SU-DHL-6 (cell line): ENCODE measurements around the gene ENO3.

Experiments used
- H2AFZ ChIP-seq: fragments of 200-600 bp; sonication (generic); 2 replicates; pipeline ENCODE4 v1.6.1; 2014; ENCODE audit warnings: low read depth, mild to moderate bottlenecking, moderate library complexity, mixed read lengths, antibody characterized with exemption, low read length; ENCODE audit not compliant: severe bottlenecking
- H3F3A ChIP-seq: fragments of 200-600 bp; shearing (Covaris generic); 2 replicates; pipeline ENCODE4 v1.6.0; 2016; ENCODE audit warnings: antibody characterized with exemption, mild to moderate bottlenecking; ENCODE audit not compliant: insufficient read depth
- H3K27ac ChIP-seq: fragments of 200-600 bp; sonication (generic); 2 replicates; pipeline ENCODE4 v1.5.1; 2016; ENCODE audit warnings: low read depth, mild to moderate bottlenecking, low read length, moderate library complexity, mixed read lengths
- H3K27me3 ChIP-seq: fragments of 200-600 bp; sonication (generic), shearing (Covaris generic); 2 replicates; pipeline ENCODE4 v1.6.0; 2014; ENCODE audit warnings: mild to moderate bottlenecking, low read length
- H3K36me3 ChIP-seq: fragments of 200-600 bp; sonication (generic); 2 replicates; pipeline ENCODE4 v1.6.1; 2014; ENCODE audit warnings: mild to moderate bottlenecking, low read length, mixed read lengths
- H3K4me2 ChIP-seq: fragments of 300-600, 200-600 bp; shearing (Covaris generic), sonication (generic); 2 replicates; pipeline ENCODE4 v1.6.0; 2014; ENCODE audit warnings: low read length, low read depth, mild to moderate bottlenecking; ENCODE audit not compliant: poor library complexity, severe bottlenecking
- H3K4me3 ChIP-seq: fragments of 200-600 bp; sonication (generic); 2 replicates; pipeline ENCODE4 v1.5.1; 2014; ENCODE audit warnings: antibody characterized with exemption, low read length, mild to moderate bottlenecking, mixed read lengths; ENCODE audit not compliant: insufficient read depth, poor library complexity, severe bottlenecking
- H3K79me2 ChIP-seq: fragments of 200-600 bp; sonication (generic); 2 replicates; pipeline ENCODE4 v1.6.1; 2014; ENCODE audit warnings: mild to moderate bottlenecking, low read length, moderate library complexity; ENCODE audit not compliant: insufficient read depth
- H3K9ac ChIP-seq: fragments of 200-600 bp; sonication (generic); 2 replicates; pipeline ENCODE4 v1.7.0; 2014; ENCODE audit warnings: mild to moderate bottlenecking, low read length
- H3K9me2 ChIP-seq: fragments of 200-600 bp; sonication (generic); replicated peaks from 2 replicates; pipeline ENCODE4 v1.6.1; 2014; ENCODE audit warnings: low read length; ENCODE audit not compliant: insufficient read depth
- H3K9me3 ChIP-seq: fragments of 200-600 bp; sonication (generic); 2 replicates; pipeline ENCODE4 v1.6.1; 2014; ENCODE audit warnings: low read length, mixed read lengths; ENCODE audit not compliant: insufficient read depth
- H4K20me1 ChIP-seq: fragments of 200-600 bp; sonication (generic); 2 replicates; pipeline ENCODE4 v1.6.1; 2014; ENCODE audit warnings: low read depth, mild to moderate bottlenecking, antibody characterized with exemption, low read length, moderate library complexity, mixed read lengths
- CTCF ChIP-seq: fragments of 200-600 bp; sonication (generic); IDR thresholded peaks from one replicate; pipeline ENCODE4 v1.5.1; 2017; ENCODE audit warnings: antibody characterized with exemption, mild to moderate bottlenecking, low read length, moderate library complexity; ENCODE audit not compliant: insufficient read depth, poor library complexity, severe bottlenecking
- EZH2phosphoT487 ChIP-seq: fragments of 200-600 bp; sonication (generic), shearing (Covaris generic); conservative IDR thresholded peaks from 2 replicates; pipeline ENCODE4 v1.6.1; 2018; ENCODE audit warnings: mild to moderate bottlenecking, antibody characterized with exemption, low read length, moderate library complexity, mixed read lengths

ENO3 gene

GRCh38 chr17:4986403-4986802, 35.5 kb downstream of the ENO3 start:
- Histone ChIP-seq H3K9me2 (no peaks in the 10 kb centered on the region), H3F3A (peaks cover 5% of the 10 kb centered on the region; the same call in 1 of the 2 replicates), H3K27me3 (no peaks in the 10 kb centered on the region), H3K36me3 (no peaks in the 10 kb centered on the region), H4K20me1 (no peaks in the 10 kb centered on the region), H2AFZ (peak overlapping the region; percentile 81), H3K4me2 (peak overlapping the region; percentile 97), H3K9ac (peak overlapping the region; percentile 93), H3K27ac (peak overlapping the region; percentile 59), H3K4me3 (peak overlapping the region; percentile 82), H3K9me3 (no peaks in the 10 kb centered on the region), H3K79me2 (peaks cover 10% of the 10 kb centered on the region; the same call in 1 of the 2 replicates)
- TF ChIP-seq CTCF, result no peak
- TF ChIP-seq EZH2phosphoT487, result no peak

GRCh38 chr17:4986951-4987766, 36.2 kb downstream of the ENO3 start, which contains the start of gene CAMTA2:
Gene CAMTA2, minus strand, starts transcription at chr17:4987675. Its CDS starts 1,453 bp downstream, at chr17:4986222.
- Histone ChIP-seq H2AFZ (peak within 1 kb of the TSS; percentile 81), H3K9ac (peak within 1 kb of the TSS; percentile 93), H3K36me3 (no peaks in the 10 kb centered on the region), H3K27me3 (no peaks in the 10 kb centered on the region), H3K9me3 (no peaks in the 10 kb centered on the region), H3K79me2 (peaks cover 10% of the 10 kb centered on the region; the same call in 1 of the 2 replicates), H3K27ac (peak within 1 kb of the TSS; percentile 59), H3F3A (peaks cover 11% of the 10 kb centered on the region; the same call in 1 of the 2 replicates), H3K9me2 (no peaks in the 10 kb centered on the region), H4K20me1 (no peaks in the 10 kb centered on the region), H3K4me2 (peak within 1 kb of the TSS; percentile 97), H3K4me3 (peak within 1 kb of the TSS; percentile 82)
- TF ChIP-seq EZH2phosphoT487 (no peak), CTCF (peak; percentile 68)

GRCh38 chr17:4987767-4988567, 37.0 kb downstream of the ENO3 start:
- Histone ChIP-seq H2AFZ (peak overlapping the region; percentile 81), H3K4me3 (peak overlapping the region; percentile 82), H3K27ac (peak overlapping the region; percentile 59), H3K27me3 (no peaks in the 10 kb centered on the region), H3F3A (peaks cover 8% of the 10 kb centered on the region; the same call in 1 of the 2 replicates), H4K20me1 (no peaks in the 10 kb centered on the region), H3K9ac (peak overlapping the region; percentile 93), H3K36me3 (no peaks in the 10 kb centered on the region), H3K79me2 (peaks cover 10% of the 10 kb centered on the region; the same call in 1 of the 2 replicates), H3K9me3 (no peaks in the 10 kb centered on the region), H3K4me2 (peak overlapping the region; percentile 97), H3K9me2 (no peaks in the 10 kb centered on the region)
- TF ChIP-seq EZH2phosphoT487 (no peak), CTCF (no peak)
